Embryonic facial prominence (tissue), 1 donor: ENCODE data around the gene LRMDA.
"Not testable (repeated sequence)": the region's sequence is repeated elsewhere in the genome, so short reads cannot be mapped to it uniquely, and the experiment has no call there.

Experiments used
- DNase-seq: peaks from one replicate; pipeline ENCODE4 v3.0.0-alpha.2; 2016; ENCODE audit errors: extremely low spot score

The LRMDA gene

GRCh38 chr10:75589895-75590654, 158.7 kb downstream of the LRMDA start:
- no peak for DNase-seq

GRCh38 chr10:75592151-75592787, 160.8 kb downstream of the LRMDA start:
- DNase-seq: no peak

- no peak for DNase-seq
These were observed 161.6 kb downstream of the LRMDA start for GRCh38 chr10:75592791-75593643.

- DNase-seq: no peak
These were observed 162.5 kb downstream of the LRMDA start for GRCh38 chr10:75593692-75594556.

- DNase-seq: no peak
These were observed 165.7 kb downstream of the LRMDA start for GRCh38 chr10:75596930-75597620.

- DNase-seq: no peak
These were observed 166.5 kb downstream of the LRMDA start for GRCh38 chr10:75597773-75598440.

- DNase-seq: no peak
These were observed 167.6 kb downstream of the LRMDA start for GRCh38 chr10:75598998-75599397.

- DNase-seq: no peak
These were observed 168.6 kb downstream of the LRMDA start for GRCh38 chr10:75599875-75600648.

- DNase-seq: no peak
These were observed 169.4 kb downstream of the LRMDA start for GRCh38 chr10:75600833-75601232.

GRCh38 chr10:75602341-75602740, 170.9 kb downstream of the LRMDA start:
- DNase-seq: no peak

GRCh38 chr10:75605096-75605495, 173.7 kb downstream of the LRMDA start:
- DNase-seq: no peak

- not testable (repeated sequence) for DNase-seq
These were observed 174.4 kb downstream of the LRMDA start for GRCh38 chr10:75605795-75606194.

- no peak for DNase-seq
These were observed 174.9 kb downstream of the LRMDA start for GRCh38 chr10:75606203-75606779.

- DNase-seq: no peak
These were observed 176.2 kb downstream of the LRMDA start for GRCh38 chr10:75607576-75607975.

- no peak for DNase-seq
These were observed 178.8 kb downstream of the LRMDA start for GRCh38 chr10:75610183-75610582.

GRCh38 chr10:75611172-75611992, 180.0 kb downstream of the LRMDA start:
- no peak for DNase-seq

GRCh38 chr10:75611993-75612372, 180.6 kb downstream of the LRMDA start:
- no peak for DNase-seq
